PC-9 (cell line): Measurements from ENCODE around the gene SARS1.

Experiments
- CTCF ChIP-seq: fragments of 200-600 bp; sonication (generic); conservative IDR thresholded peaks from 2 replicates; pipeline ENCODE4 v1.6.1; 2017; ENCODE audit warnings: mixed run types, antibody characterized with exemption, mild to moderate bottlenecking, moderate library complexity
- EZH2 ChIP-seq: fragments of 200-600 bp; sonication (generic); IDR thresholded peaks from 2 replicates; pipeline ENCODE4 v1.8.0; 2017; ENCODE audit warnings: antibody characterized with exemption, low read depth

- TF ChIP-seq CTCF (no peak), EZH2 (no peak)
Measured at GRCh38 chr1:109249654-109250401, 36.1 kb downstream of the SARS1 start.
